SK-N-MC (cell line): Measurements from ENCODE around the gene PADI4.

Source experiments
- EZH2 ChIP-seq: fragments of 200-600 bp; sonication (generic); IDR thresholded peaks from one replicate; pipeline ENCODE4 v1.6.1; 2017; ENCODE audit warnings: antibody characterized with exemption
- FOXP2 ChIP-seq: optimal IDR thresholded peaks from 2 replicates; pipeline ENCODE3; 2011; ENCODE audit warnings: mild to moderate bottlenecking, moderate library complexity; ENCODE audit not compliant: insufficient read depth; ENCODE audit errors: extremely low read length, control extremely low read depth
- POLR2AphosphoS5 ChIP-seq: IDR thresholded peaks from 2 replicates; pipeline ENCODE4 v1.6.1; 2012; ENCODE audit warnings: mild to moderate bottlenecking, low read depth, low read length, borderline replicate concordance

DNA sequence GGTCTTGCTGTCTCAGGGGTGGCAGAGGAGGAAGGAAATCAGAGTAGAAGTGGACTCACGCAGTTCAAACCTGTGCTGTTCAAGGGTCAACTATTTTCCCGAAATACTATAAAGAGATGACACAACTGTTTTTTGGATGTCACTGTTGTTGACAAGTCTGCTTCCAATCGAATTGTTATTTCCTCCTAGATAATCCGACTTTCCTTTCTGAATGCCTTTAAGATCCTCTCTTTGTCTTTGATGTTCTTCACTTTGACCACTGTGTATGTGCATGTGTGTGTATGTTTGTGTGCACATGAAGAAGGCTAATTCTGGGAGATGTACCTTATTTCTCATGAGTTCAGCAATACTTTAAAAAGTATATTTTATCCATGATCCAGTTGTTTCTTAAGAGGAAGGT is 21.6 kb downstream of the PADI4 start:
- TF ChIP-seq EZH2 (no peak), POLR2AphosphoS5 (no peak), FOXP2 (no peak)
